HepG2 (cell line): ENCODE measurements around the gene ZNF367. TPM values are rescaled to one million over a fixed set of nuclear protein-coding genes. Genes with fewer than 3 reads are reported as not detected.

Source experiments
- ATAC-seq: fragments of 200-7000 bp; cut with Tn5 transposase; 3 replicates; pipeline ENCODE4 v1.9.1; 2020; ENCODE audit warnings: mild to moderate bottlenecking, moderate library complexity
- BruUV-seq: library from RNA; stranded (reverse); fragments of 400-500 nt; replicated peaks from 2 replicates; lab custom pipeline; 2021; lab: Mats Ljungman, UMichigan
- CTCF ChIA-PET: fragments of 300-600 bp; formaldehyde crosslinking; extraction: SDS; loops from one replicate; lab custom pipeline; 2021; ENCODE audit warnings: low total read pairs, inconsistent platforms, low intra/inter-chr PET ratio; lab: Yijun Ruan, JAX
- POLR2A ChIA-PET: fragments of 350-600 bp; sonication (Branson Sonifier 250); formaldehyde crosslinking; loops from one replicate; lab custom pipeline; 2020; ENCODE audit warnings: antibody characterized with exemption, inconsistent platforms; lab: Yijun Ruan, JAX
- DNase-seq: peaks from one replicate; pipeline ENCODE4 v3.0.0-alpha.2; 2015; ENCODE audit warnings: low spot score
- FAIRE-seq: peaks from 3 replicates; lab custom pipeline; 2011; peaks lifted over from hg19 to GRCh38; lab: Jason Lieb, UNC
- H2AFZ ChIP-seq: one replicate; pipeline ENCODE4 v1.6.1; 2011; ENCODE audit warnings: low read length, inconsistent platforms
- H3K27ac ChIP-seq: fragments of 300-600 bp; 3 replicates; pipeline ENCODE4 v1.8.0; 2011; ENCODE audit warnings: mixed run types, mild to moderate bottlenecking, mixed read lengths, low read length, inconsistent platforms; ENCODE audit not compliant: insufficient read depth; ENCODE audit errors: extremely low read length
- H3K27me3 ChIP-seq, 2 experiments: fragments of 200-600 bp in 1 of 2; 2 replicates in 1 of 2; 3 replicates in 1 of 2; pipeline versions ENCODE4 v1.6.0 to v1.8.0; 2011; ENCODE audit warnings: low read length in 2 of 2, mild to moderate bottlenecking in 2 of 2, moderate library complexity in 2 of 2, inconsistent platforms in 1 of 2; ENCODE audit not compliant: insufficient read depth in 2 of 2, control insufficient read depth in 1 of 2
- H3K36me3 ChIP-seq, 2 experiments: fragments of 200-600 bp in 1 of 2; replicated peaks in 1 of 2; 2 replicates in 1 of 2; 3 replicates in 1 of 2; pipeline versions ENCODE4 v1.5.1 to v1.8.0; 2011; ENCODE audit warnings: low read length in 2 of 2, inconsistent platforms in 1 of 2; ENCODE audit not compliant: insufficient read depth in 2 of 2, control insufficient read depth in 1 of 2
- H3K4me1 ChIP-seq: 2 replicates; pipeline ENCODE4 v1.5.1; 2012; ENCODE audit warnings: low read length, inconsistent platforms; ENCODE audit not compliant: insufficient read depth
- H3K4me2 ChIP-seq: 2 replicates; pipeline ENCODE4 v1.6.0; 2011; ENCODE audit warnings: low read depth, low read length, inconsistent platforms
- H3K4me3 ChIP-seq, 3 experiments: fragments of 200-600 bp in 1 of 3; sonication (generic), shearing (Covaris generic) in 1 of 3; replicated peaks in 1 of 3; 2 replicates each; pipeline ENCODE4 v1.5.1; 2011 to 2016; ENCODE audit warnings: low read length in 3 of 3, inconsistent platforms in 2 of 3, low read depth in 2 of 3, mild to moderate bottlenecking in 2 of 3, control low read depth in 1 of 3, mixed read lengths in 1 of 3; ENCODE audit not compliant: insufficient read depth in 1 of 3
- H3K79me2 ChIP-seq: one replicate; pipeline ENCODE4 v1.6.1; 2011; ENCODE audit warnings: low read length, inconsistent platforms; ENCODE audit not compliant: insufficient read depth
- H3K9ac ChIP-seq: 2 replicates; pipeline ENCODE4 v1.6.0; 2011; ENCODE audit warnings: mild to moderate bottlenecking, low read depth, low read length, inconsistent platforms; ENCODE audit not compliant: insufficient read depth
- H3K9me3 ChIP-seq: 2 replicates; pipeline ENCODE4 v1.5.1; 2012; ENCODE audit warnings: mild to moderate bottlenecking, low read length
- H4K20me1 ChIP-seq: 2 replicates; pipeline ENCODE4 v1.6.0; 2011; ENCODE audit warnings: inconsistent platforms, mild to moderate bottlenecking, low read length, moderate library complexity; ENCODE audit not compliant: insufficient read depth
- AGO2 ChIP-seq: fragments of 200-400 bp; formaldehyde crosslinking; optimal IDR thresholded peaks from 2 replicates; pipeline ENCODE3; 2017; ENCODE audit warnings: mild to moderate bottlenecking, low read depth, low read length, moderate library complexity
- ATAD3A ChIP-seq: sonication (generic); formaldehyde crosslinking; IDR thresholded peaks from 2 replicates; pipeline ENCODE4 v1.4.0; 2020; ENCODE audit warnings: missing genetic modification reagents
- CEBPB ChIP-seq: IDR thresholded peaks from 2 replicates; pipeline ENCODE4 v1.6.1; 2011; ENCODE audit warnings: low read depth, low read length, improper control_type of control experiment, borderline replicate concordance
- E2F5 ChIP-seq: sonication (generic); formaldehyde crosslinking; conservative IDR thresholded peaks from 2 replicates; pipeline ENCODE4 v1.4.0; 2020; ENCODE audit warnings: missing genetic modification reagents
- FUBP1 ChIP-seq: sonication (generic); formaldehyde crosslinking; IDR thresholded peaks from 2 replicates; pipeline ENCODE4 v1.5.1; 2020; ENCODE audit warnings: missing genetic modification reagents, mild to moderate bottlenecking, borderline replicate concordance
- HNRNPH1 ChIP-seq: fragments of 200-400 bp; formaldehyde crosslinking; optimal IDR thresholded peaks from 2 replicates; pipeline ENCODE3; 2017; ENCODE audit warnings: mild to moderate bottlenecking, low read depth, low read length
- MAFG ChIP-seq: sonication (generic); formaldehyde crosslinking; IDR thresholded peaks from 2 replicates; pipeline ENCODE4 v1.5.1; 2020; ENCODE audit warnings: mild to moderate bottlenecking, missing genetic modification reagents
- PRDM4 ChIP-seq: sonication (generic); formaldehyde crosslinking; IDR thresholded peaks from 2 replicates; pipeline ENCODE4 v1.9.0; 2021; ENCODE audit warnings: missing genetic modification reagents, borderline replicate concordance
- SAP130 ChIP-seq: IDR thresholded peaks from 2 replicates; pipeline ENCODE4 v1.6.1; 2016; ENCODE audit warnings: low read depth
- ZMYM4 ChIP-seq: sonication (generic); formaldehyde crosslinking; IDR thresholded peaks from 2 replicates; pipeline ENCODE4 v1.8.1; 2023; ENCODE audit warnings: mild to moderate bottlenecking, missing genetic modification reagents
- ZNF577 ChIP-seq: sonication (generic); formaldehyde crosslinking; IDR thresholded peaks from 2 replicates; pipeline ENCODE4 v1.4.0; 2020; ENCODE audit warnings: mild to moderate bottlenecking, low read depth, missing genetic modification reagents, borderline replicate concordance
- WGBS: methylation state at CpG from one replicate; pipeline ENCODE4 v1.1.6; 2017; ENCODE audit warnings: low lambda C conversion rate; 5-methylcytosine and 5-hydroxymethylcytosine counted together
- in situ Hi-C: cut with HindIII; loops from 2 replicates; pipeline ENCODE4 v1.10.0; 2017; ENCODE audit warnings: low pct_unique_long_range_greater_than_20kb; ENCODE audit not compliant: extremely low pct_ligation_motif_present
- intact Hi-C: fragments of 100-400 bp; cut with micrococcal nuclease; formaldehyde crosslinking; loops from one replicate; pipeline ENCODE4 v1.10.0; 2022; ENCODE audit not compliant: unreplicated experiment
- polyA plus RNA-seq, 8 experiments: library from polyadenylated mRNA; depleted of rRNA in 3 of 8; stranded (reverse) in 7 of 8; unstranded in 1 of 8; fragments of >200 nt; fragmentation: Illumina TruSeq in 4 of 8; extraction: Trizol in 4 of 8; gene quantifications; 2 replicates each; pipeline versions ENCODE4 v1.2.1 to v1.2.3, GENCODE V29; 2011 to 2016; ENCODE audit warnings: low read depth in 4 of 8, missing spikeins in 1 of 8, mixed read lengths in 1 of 8; ENCODE audit not compliant: insufficient read depth in 1 of 8
- total RNA-seq, 5 experiments: library from RNA; depleted of rRNA; stranded (reverse); fragments of >200 nt; fragmentation: Illumina TruSeq; extraction: Trizol; gene quantifications; 2 replicates each; pipeline ENCODE4 v1.2.3, GENCODE V29; 2016; ENCODE audit warnings: low read depth in 1 of 5

The ZNF367 gene
- total and polyA plus RNA-seq, 2 of the 13 experiments (the other 11 are each of a cell fraction or from before 2014, with no cell fraction given): 2.9 to 7.7 TPM

DNA sequence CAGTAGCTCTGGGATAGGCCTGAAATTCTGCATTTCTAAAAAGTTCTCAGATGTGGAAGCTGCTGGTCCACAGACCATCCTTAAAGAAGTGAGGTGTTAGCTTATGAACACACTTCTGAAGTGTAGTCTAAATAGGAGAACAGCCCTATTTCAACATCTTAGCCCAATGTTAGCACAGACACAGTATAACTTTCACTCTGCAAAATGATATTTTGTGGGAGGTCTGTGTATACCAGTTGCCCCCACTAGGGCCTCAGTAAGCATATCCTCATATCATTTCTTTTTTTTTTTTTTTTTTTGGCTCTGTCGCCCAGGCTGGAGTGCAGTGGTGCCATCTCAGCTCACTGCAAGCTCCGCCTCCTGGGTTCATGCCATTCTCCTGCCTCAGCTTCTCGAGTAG is 24.3 kb upstream of the ZNF367 start:
- Histone ChIP-seq H3K9me3 (no peaks in the 10 kb centered on the region), H3K36me3 (no peaks in the 10 kb centered on the region), H3K4me2 (no peak overlapping the region), H3K4me1 (peaks cover 35% of the 10 kb centered on the region), H3K27me3 (no peaks in the 10 kb centered on the region), H4K20me1 (no peaks in the 10 kb centered on the region), H3K27ac (no peak overlapping the region), H3K79me2 (no peaks in the 10 kb centered on the region), H2AFZ (no peak overlapping the region), H3K4me3 (no peak overlapping the region), H3K9ac (no peak overlapping the region)
- WGBS: 64% methylated on average over 3 of the region's 3 CpGs
- CTCF ChIA-PET: interaction anchor here (1.6 to 1.8 kb wide), 2 partner anchors 224 to 225 kb away, joined by 6 to 9 read pairs; no protein-coding TSS in a partner anchor
- no TSS peak for BruUV-seq
- ATAC-seq: peak; percentile 73
- POLR2A ChIA-PET: interaction anchor here (0.9 to 1.5 kb wide), 4 partner anchors 26 to 224 kb away, joined by 4 to 9 read pairs (median 4); no protein-coding TSS in a partner anchor
- in situ Hi-C loops: loop anchor here (10.0 kb wide), 1 partner anchor 212 kb away; the partner anchor contains the start of gene PRXL2C
- DNase-seq: no peak
- TF ChIP-seq ZNF577 (no peak), CEBPB (peak; percentile 62; the same call in 1 of the 2 replicates)
- no peak for FAIRE-seq
- intact Hi-C loops: loop anchor here (2.0 kb wide), 1 partner anchor 224 kb away; no protein-coding TSS in a partner anchor

- BruUV-seq: no TSS peak
- no peak overlapping the region for H3K4me3 ChIP-seq
- CTCF ChIA-PET: interaction anchor here (1.6 to 1.8 kb wide), 2 partner anchors 224 to 225 kb away, joined by 6 to 9 read pairs; no protein-coding TSS in a partner anchor
- ATAC-seq (peak; percentile 57), FAIRE-seq (no peak), DNase-seq (peak; percentile 68)
- no peaks in the 10 kb centered on the region for H4K20me1 ChIP-seq
- no peaks in the 10 kb centered on the region for H3K36me3 ChIP-seq
- no peak overlapping the region for H3K4me2 ChIP-seq
- H3K9me3 ChIP-seq: no peaks in the 10 kb centered on the region
- H3K27me3 ChIP-seq: no peaks in the 10 kb centered on the region
- intact Hi-C loops: loop anchor here (2.0 kb wide), 1 partner anchor 225 kb away; no protein-coding TSS in a partner anchor
- no peak overlapping the region for H2AFZ ChIP-seq
- 60% methylated on average over 5 of the region's 5 CpGs for WGBS
- no peak overlapping the region for H3K9ac ChIP-seq
- in situ Hi-C loops: loop anchor here (10.0 kb wide), 1 partner anchor 213 kb away; the partner anchor contains the start of gene PRXL2C
- no peaks in the 10 kb centered on the region for H3K79me2 ChIP-seq
- no peak overlapping the region for H3K27ac ChIP-seq
- POLR2A ChIA-PET: interaction anchor here (0.9 to 1.5 kb wide), 4 partner anchors 25 to 225 kb away, joined by 4 to 9 read pairs (median 4); no protein-coding TSS in a partner anchor
- peaks cover 40% of the 10 kb centered on the region for H3K4me1 ChIP-seq
- TF ChIP-seq ATAD3A (CRISPR knock-in tag): no peak
- no peak for TF ChIP-seq FUBP1 (CRISPR knock-in tag)
- TF ChIP-seq SAP130 (CRISPR knock-in tag): peak; percentile 49; the same call in 1 of the 2 replicates
- TF ChIP-seq HNRNPH1: no peak
- TF ChIP-seq ZMYM4 (CRISPR knock-in tag): 0 out of 2 replicates have a peak, but pooled peaks have one; percentile 17
- TF ChIP-seq E2F5: no peak
- TF ChIP-seq AGO2: no peak
- no peak for TF ChIP-seq PRDM4 (CRISPR knock-in tag)
- TF ChIP-seq MAFG (CRISPR knock-in tag): no peak
Measured at GRCh38 chr9:96441798-96442445, 23.8 kb upstream of the ZNF367 start.
